ENCODE measurements around the gene HOXC9. TPM values are rescaled to one million over a fixed set of nuclear protein-coding genes. Genes with fewer than 3 reads are reported as not detected.
A peak's percentile ranks its signal among the peaks of the same experiment; 100 is the strongest.

HOXC9 gene
- total and polyA plus RNA-seq, 9 of the 15 experiments (the other 6 are each of a cell fraction or from before 2014, with no cell fraction given): 1.1 to 10.5 (median 9.3) TPM

DNA sequence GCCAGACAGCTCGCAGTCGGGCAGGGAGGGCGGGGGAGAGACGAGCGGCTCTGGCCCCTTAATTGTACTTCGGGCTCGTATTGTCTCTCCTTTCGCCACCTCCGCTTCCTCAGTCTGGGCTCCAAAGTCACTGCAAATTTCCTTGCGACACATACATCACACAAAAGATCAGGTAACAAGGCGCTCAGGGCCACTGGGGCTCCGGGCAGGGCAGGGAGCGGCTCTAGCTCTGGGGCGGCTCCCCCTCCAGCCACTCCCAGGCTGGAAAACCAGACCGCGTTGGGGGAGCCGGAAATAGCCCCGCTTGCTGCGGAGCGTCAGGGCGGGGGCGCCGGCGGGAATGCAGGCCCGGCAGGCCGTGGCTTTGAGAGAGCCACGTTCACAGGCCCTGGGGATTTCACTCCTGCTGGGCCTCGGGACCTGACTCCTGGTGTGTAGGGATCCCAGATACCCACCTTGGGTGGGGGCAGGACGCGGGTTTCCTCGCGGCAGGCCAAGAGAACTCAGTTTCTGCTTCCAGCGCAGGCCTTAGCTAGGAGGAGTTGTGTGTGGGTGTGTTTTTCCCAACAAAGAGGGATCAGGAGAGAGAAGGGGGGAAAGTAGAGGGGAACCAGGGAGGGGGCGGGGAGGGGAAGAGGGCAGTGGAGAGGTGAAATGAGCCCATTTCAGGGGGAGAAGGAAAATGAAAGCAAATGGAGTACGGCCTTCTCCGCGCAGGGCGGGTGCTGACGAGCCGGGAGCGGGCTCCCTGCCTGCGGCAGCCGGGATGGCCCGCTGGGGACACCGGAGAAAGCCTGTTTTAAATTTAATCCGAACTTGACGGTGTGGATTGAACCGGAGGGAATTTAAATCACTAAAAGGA, 4.4 kb upstream of the HOXC9 start (continued):
- TF ChIP-seq C11orf30 (IDR thresholded peaks at IDR 0.05; ENCODE audit: low read depth) (no peak), CREBBP (IDR thresholded peaks at IDR 0.05; ENCODE audit: low read depth, low read length) (no peak), CBFB (CRISPR knock-in tag; IDR thresholded peaks at IDR 0.05) (no peak), NFIX (CRISPR knock-in tag; IDR thresholded peaks at IDR 0.05; ENCODE audit: low read depth) (no peak), ZNF175 (CRISPR knock-in tag; IDR thresholded peaks at IDR 0.05; ENCODE audit: low read depth) (0 out of 2 replicates have a peak, but pooled peaks have one; percentile 18), DPF2 (IDR thresholded peaks at IDR 0.05) (peak; percentile 17; the same call in 1 of the 2 replicates), SAP30 (IDR thresholded peaks at IDR 0.05; ENCODE audit: borderline replicate concordance, insufficient read depth, low read depth, low read length, poor library complexity, severe bottlenecking) (peak; percentile 27), ZNF134 (CRISPR knock-in tag; conservative IDR thresholded peaks at IDR 0.05) (no peak), PTRF (tag; IDR thresholded peaks at IDR 0.05) (no peak), ZNF589 (CRISPR knock-in tag; IDR thresholded peaks at IDR 0.05; ENCODE audit: low read depth) (no peak), NR3C1 (CRISPR knock-in tag; IDR thresholded peaks at IDR 0.05) (no peak), SP2 (IDR thresholded peaks at IDR 0.05; ENCODE audit: extremely low read depth, low read depth, low read length, poor library complexity, severe bottlenecking) (no peak), TEAD2 (tag; IDR thresholded peaks at IDR 0.05) (no peak), ZC3H4 (CRISPR knock-in tag; IDR thresholded peaks at IDR 0.05; ENCODE audit: borderline replicate concordance) (no peak), SPI1 (IDR thresholded peaks at IDR 0.05; ENCODE audit: borderline replicate concordance, low read depth, low read length) (no peak)
- TF ChIP-seq, protein P1, sequence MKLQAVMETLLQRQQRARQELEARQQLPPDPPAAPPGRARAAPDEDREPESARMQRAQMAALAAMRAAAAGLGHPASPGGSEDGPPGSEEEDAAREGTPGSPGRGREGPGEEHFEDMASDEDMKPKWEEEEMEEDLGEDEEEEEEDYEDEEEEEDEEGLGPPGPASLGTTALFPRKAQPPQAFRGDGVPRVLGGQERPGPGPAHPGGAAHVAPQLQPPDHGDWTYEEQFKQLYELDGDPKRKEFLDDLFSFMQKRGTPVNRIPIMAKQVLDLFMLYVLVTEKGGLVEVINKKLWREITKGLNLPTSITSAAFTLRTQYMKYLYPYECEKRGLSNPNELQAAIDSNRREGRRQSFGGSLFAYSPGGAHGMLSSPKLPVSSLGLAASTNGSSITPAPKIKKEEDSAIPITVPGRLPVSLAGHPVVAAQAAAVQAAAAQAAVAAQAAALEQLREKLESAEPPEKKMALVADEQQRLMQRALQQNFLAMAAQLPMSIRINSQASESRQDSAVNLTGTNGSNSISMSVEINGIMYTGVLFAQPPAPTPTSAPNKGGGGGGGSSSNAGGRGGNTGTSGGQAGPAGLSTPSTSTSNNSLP (IDR thresholded peaks at IDR 0.05; ENCODE audit: borderline replicate concordance, low read depth, low read length): no peak
- TF ChIP-seq, protein P2, sequence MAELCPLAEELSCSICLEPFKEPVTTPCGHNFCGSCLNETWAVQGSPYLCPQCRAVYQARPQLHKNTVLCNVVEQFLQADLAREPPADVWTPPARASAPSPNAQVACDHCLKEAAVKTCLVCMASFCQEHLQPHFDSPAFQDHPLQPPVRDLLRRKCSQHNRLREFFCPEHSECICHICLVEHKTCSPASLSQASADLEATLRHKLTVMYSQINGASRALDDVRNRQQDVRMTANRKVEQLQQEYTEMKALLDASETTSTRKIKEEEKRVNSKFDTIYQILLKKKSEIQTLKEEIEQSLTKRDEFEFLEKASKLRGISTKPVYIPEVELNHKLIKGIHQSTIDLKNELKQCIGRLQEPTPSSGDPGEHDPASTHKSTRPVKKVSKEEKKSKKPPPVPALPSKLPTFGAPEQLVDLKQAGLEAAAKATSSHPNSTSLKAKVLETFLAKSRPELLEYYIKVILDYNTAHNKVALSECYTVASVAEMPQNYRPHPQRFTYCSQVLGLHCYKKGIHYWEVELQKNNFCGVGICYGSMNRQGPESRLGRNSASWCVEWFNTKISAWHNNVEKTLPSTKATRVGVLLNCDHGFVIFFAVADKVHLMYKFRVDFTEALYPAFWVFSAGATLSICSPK (IDR thresholded peaks at IDR 0.05; ENCODE audit: borderline replicate concordance): no peak
- TF ChIP-seq, protein P3, sequence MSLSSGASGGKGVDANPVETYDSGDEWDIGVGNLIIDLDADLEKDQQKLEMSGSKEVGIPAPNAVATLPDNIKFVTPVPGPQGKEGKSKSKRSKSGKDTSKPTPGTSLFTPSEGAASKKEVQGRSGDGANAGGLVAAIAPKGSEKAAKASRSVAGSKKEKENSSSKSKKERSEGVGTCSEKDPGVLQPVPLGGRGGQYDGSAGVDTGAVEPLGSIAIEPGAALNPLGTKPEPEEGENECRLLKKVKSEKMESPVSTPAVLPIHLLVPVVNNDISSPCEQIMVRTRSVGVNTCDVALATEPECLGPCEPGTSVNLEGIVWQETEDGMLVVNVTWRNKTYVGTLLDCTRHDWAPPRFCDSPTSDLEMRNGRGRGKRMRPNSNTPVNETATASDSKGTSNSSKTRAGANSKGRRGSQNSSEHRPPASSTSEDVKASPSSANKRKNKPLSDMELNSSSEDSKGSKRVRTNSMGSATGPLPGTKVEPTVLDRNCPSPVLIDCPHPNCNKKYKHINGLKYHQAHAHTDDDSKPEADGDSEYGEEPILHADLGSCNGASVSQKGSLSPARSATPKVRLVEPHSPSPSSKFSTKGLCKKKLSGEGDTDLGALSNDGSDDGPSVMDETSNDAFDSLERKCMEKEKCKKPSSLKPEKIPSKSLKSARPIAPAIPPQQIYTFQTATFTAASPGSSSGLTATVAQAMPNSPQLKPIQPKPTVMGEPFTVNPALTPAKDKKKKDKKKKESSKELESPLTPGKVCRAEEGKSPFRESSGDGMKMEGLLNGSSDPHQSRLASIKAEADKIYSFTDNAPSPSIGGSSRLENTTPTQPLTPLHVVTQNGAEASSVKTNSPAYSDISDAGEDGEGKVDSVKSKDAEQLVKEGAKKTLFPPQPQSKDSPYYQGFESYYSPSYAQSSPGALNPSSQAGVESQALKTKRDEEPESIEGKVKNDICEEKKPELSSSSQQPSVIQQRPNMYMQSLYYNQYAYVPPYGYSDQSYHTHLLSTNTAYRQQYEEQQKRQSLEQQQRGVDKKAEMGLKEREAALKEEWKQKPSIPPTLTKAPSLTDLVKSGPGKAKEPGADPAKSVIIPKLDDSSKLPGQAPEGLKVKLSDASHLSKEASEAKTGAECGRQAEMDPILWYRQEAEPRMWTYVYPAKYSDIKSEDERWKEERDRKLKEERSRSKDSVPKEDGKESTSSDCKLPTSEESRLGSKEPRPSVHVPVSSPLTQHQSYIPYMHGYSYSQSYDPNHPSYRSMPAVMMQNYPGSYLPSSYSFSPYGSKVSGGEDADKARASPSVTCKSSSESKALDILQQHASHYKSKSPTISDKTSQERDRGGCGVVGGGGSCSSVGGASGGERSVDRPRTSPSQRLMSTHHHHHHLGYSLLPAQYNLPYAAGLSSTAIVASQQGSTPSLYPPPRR (CRISPR knock-in tag; IDR thresholded peaks at IDR 0.05; ENCODE audit: borderline replicate concordance): no peak
